PFSK-1 (cell line): ENCODE results near the gene CLMN.

Experiments used
- FOXP2 ChIP-seq: optimal IDR thresholded peaks from 2 replicates; pipeline ENCODE3; 2011; ENCODE audit warnings: borderline replicate concordance, control low read depth, inconsistent platforms; ENCODE audit not compliant: insufficient read depth; ENCODE audit errors: extremely low read length, extremely low read depth
- POLR2AphosphoS5 ChIP-seq: IDR thresholded peaks from 2 replicates; pipeline ENCODE4 v1.6.1; 2012; ENCODE audit warnings: low read depth, mild to moderate bottlenecking, control low read depth, low read length, moderate library complexity
- REST ChIP-seq, 2 experiments: IDR thresholded peaks; 2 replicates each; pipeline versions ENCODE4 v1.6.1 to v1.8.0; 2011 to 2012; ENCODE audit warnings: low read depth in 2 of 2, low read length in 2 of 2, control low read depth in 1 of 2, inconsistent platforms in 1 of 2, mild to moderate bottlenecking in 1 of 2, moderate library complexity in 1 of 2; ENCODE audit not compliant: insufficient read depth in 1 of 2
- SIN3A ChIP-seq: IDR thresholded peaks from 2 replicates; pipeline ENCODE4 v1.6.1; 2012; ENCODE audit warnings: mild to moderate bottlenecking, low read length, moderate library complexity, borderline replicate concordance; ENCODE audit not compliant: insufficient read depth
- TAF1 ChIP-seq: IDR thresholded peaks from 2 replicates; pipeline ENCODE4 v1.6.1; 2012; ENCODE audit warnings: low read length, control low read depth, borderline replicate concordance; ENCODE audit not compliant: insufficient read depth

CLMN gene

GRCh38 chr14:95228240-95228639, 91.5 kb downstream of the CLMN start:
- no peak for TF ChIP-seq REST (IDR thresholded peaks at IDR 0.05; ENCODE audit: insufficient read depth in 1 of 2, low read depth in 2 of 2, low read length in 2 of 2)
- no peak for TF ChIP-seq TAF1
- no peak for TF ChIP-seq FOXP2
- no peak for TF ChIP-seq SIN3A
- no peak for TF ChIP-seq POLR2AphosphoS5

GRCh38 chr14:95227279-95227860, 92.3 kb downstream of the CLMN start:
- TF ChIP-seq POLR2AphosphoS5 (no peak), FOXP2 (no peak), SIN3A (no peak), REST (IDR thresholded peaks at IDR 0.05; ENCODE audit: insufficient read depth in 1 of 2, low read depth in 2 of 2, low read length in 2 of 2) (no peak), TAF1 (no peak)

GRCh38 chr14:95226801-95227200, 92.9 kb downstream of the CLMN start:
- no peak for TF ChIP-seq FOXP2
- no peak for TF ChIP-seq SIN3A
- no peak for TF ChIP-seq REST (IDR thresholded peaks at IDR 0.05; ENCODE audit: insufficient read depth in 1 of 2, low read depth in 2 of 2, low read length in 2 of 2)
- no peak for TF ChIP-seq TAF1
- TF ChIP-seq POLR2AphosphoS5, result no peak

GRCh38 chr14:95225251-95225887, 94.3 kb downstream of the CLMN start:
- TF ChIP-seq SIN3A (no peak), POLR2AphosphoS5 (no peak), REST (IDR thresholded peaks at IDR 0.05; ENCODE audit: insufficient read depth in 1 of 2, low read depth in 2 of 2, low read length in 2 of 2) (no peak), FOXP2 (no peak), TAF1 (no peak)

- TF ChIP-seq SIN3A (no peak), TAF1 (no peak), POLR2AphosphoS5 (no peak), REST (IDR thresholded peaks at IDR 0.05; ENCODE audit: insufficient read depth in 1 of 2, low read depth in 2 of 2, low read length in 2 of 2) (no peak), FOXP2 (no peak)
Observed at GRCh38 chr14:95222870-95223398, 96.8 kb downstream of the CLMN start.
